ENCODE measurements around the gene RGS7. TPM values are rescaled to one million over a fixed set of nuclear protein-coding genes. Genes with fewer than 3 reads are reported as not detected.

Gene RGS7
- total RNA-seq, 4 donors from 2014 or later: not detected

GRCh38 chr1:240823357-240823756 lies 533.6 kb downstream of the RGS7 start:
- Histone ChIP-seq H3K9me3 (no peaks in the 10 kb centered on the region), H3K4me3 (no peak overlapping the region), H3K4me1 (no peaks in the 10 kb centered on the region), H3K27ac (no peak overlapping the region), H3K27me3 (no peaks in the 10 kb centered on the region), H3K36me3 (no peaks in the 10 kb centered on the region)
- DNase-seq (no peak), ATAC-seq (no peak)
- in situ Hi-C loops (cut with MboI; ENCODE audit: low sequenced_read_pairs in 4 of 4): no loop called here
- intact Hi-C loops (cut with DNase I; ENCODE audit: low total_unique reads): no loop called here
- TF ChIP-seq POLR2A (IDR thresholded peaks at IDR 0.05) (no peak), CTCF (IDR thresholded peaks at IDR 0.05 in 4 of 5, conservative IDR thresholded peaks at IDR 0.05 in 1 of 5) (no peak)

- H3K4me3 ChIP-seq: no peak overlapping the region
Observed at GRCh38 chr1:240821925-240822324, 535.1 kb downstream of the RGS7 start.

GRCh38 chr1:240820816-240821215 lies 536.2 kb downstream of the RGS7 start:
- Histone ChIP-seq H3K4me3 (no peak overlapping the region), H3K36me3 (no peaks in the 10 kb centered on the region), H3K4me1 (no peaks in the 10 kb centered on the region), H3K9me3 (no peaks in the 10 kb centered on the region), H3K27me3 (no peaks in the 10 kb centered on the region), H3K27ac (no peak overlapping the region)
- TF ChIP-seq CTCF (IDR thresholded peaks at IDR 0.05 in 4 of 5, conservative IDR thresholded peaks at IDR 0.05 in 1 of 5) (no peak), POLR2A (IDR thresholded peaks at IDR 0.05) (no peak)
- in situ Hi-C loops (cut with MboI; ENCODE audit: low sequenced_read_pairs in 4 of 4) (no loop called here), intact Hi-C loops (cut with DNase I; ENCODE audit: low total_unique reads) (no loop called here)
- ATAC-seq (no peak), DNase-seq (no peak)

More at GRCh38 chr1:240821925-240822324, 535.1 kb downstream of the RGS7 start:
- Histone ChIP-seq H3K4me1 (no peaks in the 10 kb centered on the region), H3K27ac (no peak overlapping the region), H3K9me3 (no peaks in the 10 kb centered on the region), H3K27me3 (no peaks in the 10 kb centered on the region), H3K36me3 (no peaks in the 10 kb centered on the region)
- in situ Hi-C loops (cut with MboI; ENCODE audit: low sequenced_read_pairs in 4 of 4) (no loop called here), intact Hi-C loops (cut with DNase I; ENCODE audit: low total_unique reads) (no loop called here)
- DNase-seq (no peak), ATAC-seq (no peak)
- TF ChIP-seq CTCF (IDR thresholded peaks at IDR 0.05 in 4 of 5, conservative IDR thresholded peaks at IDR 0.05 in 1 of 5) (no peak), POLR2A (IDR thresholded peaks at IDR 0.05) (no peak)

- no peak overlapping the region for H3K4me3 ChIP-seq
- no peaks in the 10 kb centered on the region for H3K36me3 ChIP-seq
- no peaks in the 10 kb centered on the region for H3K27me3 ChIP-seq
- no peaks in the 10 kb centered on the region for H3K9me3 ChIP-seq
- no peak overlapping the region for H3K27ac ChIP-seq
- DNase-seq: no peak
- in situ Hi-C loops (cut with MboI; ENCODE audit: low sequenced_read_pairs in 4 of 4) (no loop called here), intact Hi-C loops (cut with DNase I; ENCODE audit: low total_unique reads) (no loop called here)
- no peaks in the 10 kb centered on the region for H3K4me1 ChIP-seq
- ATAC-seq: no peak
- TF ChIP-seq POLR2A (IDR thresholded peaks at IDR 0.05): no peak
- no peak for TF ChIP-seq CTCF (IDR thresholded peaks at IDR 0.05 in 4 of 5, conservative IDR thresholded peaks at IDR 0.05 in 1 of 5)
Observed at GRCh38 chr1:240816472-240816871, 540.5 kb downstream of the RGS7 start.

GRCh38 chr1:240813720-240814119 lies 543.3 kb downstream of the RGS7 start:
- in situ Hi-C loops (cut with MboI; ENCODE audit: low sequenced_read_pairs in 4 of 4): no loop called here
- intact Hi-C loops (cut with DNase I; ENCODE audit: low total_unique reads): no loop called here
- no peak overlapping the region for H3K27ac ChIP-seq
- no peaks in the 10 kb centered on the region for H3K27me3 ChIP-seq
- no peaks in the 10 kb centered on the region for H3K36me3 ChIP-seq
- no peaks in the 10 kb centered on the region for H3K9me3 ChIP-seq
- H3K4me1 ChIP-seq: no peaks in the 10 kb centered on the region
- ATAC-seq (no peak), DNase-seq (no peak)
- no peak for TF ChIP-seq CTCF (IDR thresholded peaks at IDR 0.05 in 4 of 5, conservative IDR thresholded peaks at IDR 0.05 in 1 of 5)
- TF ChIP-seq POLR2A (IDR thresholded peaks at IDR 0.05): no peak
- no peak overlapping the region for H3K4me3 ChIP-seq
